Measurements from ENCODE around the gene SLTM. TPM values are rescaled to one million over a fixed set of nuclear protein-coding genes. Genes with fewer than 3 reads are reported as not detected.

The SLTM gene
- polyA plus RNA-seq, 1 donor from 2014 or later: 124 TPM

- Histone ChIP-seq H3K4me3 (ENCODE audit: low read length) (no peak overlapping the region), H3K9me2 (ENCODE audit: insufficient read depth, low read length) (no peaks in the 10 kb centered on the region), H3K79me2 (replicated peaks; ENCODE audit: insufficient read depth, low read length) (no peaks in the 10 kb centered on the region), H3K9me3 (ENCODE audit: low read length) (no peaks in the 10 kb centered on the region), H3K27me3 (ENCODE audit: insufficient read depth, low read depth, low read length) (no peaks in the 10 kb centered on the region), H3K4me2 (ENCODE audit: low read length) (no peak overlapping the region), H3K27ac (ENCODE audit: low read length) (no peak overlapping the region), H2AFZ (ENCODE audit: low read depth, low read length) (no peak overlapping the region), H3K36me3 (ENCODE audit: insufficient read depth, low read length) (no peaks in the 10 kb centered on the region), H3F3A (ENCODE audit: insufficient read depth, low read length, poor library complexity, severe bottlenecking) (no peaks in the 10 kb centered on the region), H3K9ac (ENCODE audit: low read length) (no peak overlapping the region), H4K20me1 (ENCODE audit: insufficient read depth) (no peaks in the 10 kb centered on the region)
- TF ChIP-seq EZH2 (IDR thresholded peaks at IDR 0.05; ENCODE audit: borderline replicate concordance, insufficient read depth, low read length, poor library complexity, severe bottlenecking) (no peak), EP300 (conservative IDR thresholded peaks at IDR 0.05; ENCODE audit: poor library complexity, severe bottlenecking) (no peak), TAF1 (IDR thresholded peaks at IDR 0.05; ENCODE audit: low read depth) (no peak), POLR2AphosphoS5 (IDR thresholded peaks at IDR 0.05) (no peak), MXI1 (conservative IDR thresholded peaks at IDR 0.05; ENCODE audit: poor library complexity, severe bottlenecking) (no peak), RAD21 (conservative IDR thresholded peaks at IDR 0.05) (no peak), REST (IDR thresholded peaks at IDR 0.05; ENCODE audit: borderline replicate concordance) (no peak), SMC3 (conservative IDR thresholded peaks at IDR 0.05; ENCODE audit: poor library complexity) (no peak), CTCF (IDR thresholded peaks at IDR 0.05; ENCODE audit: poor library complexity, severe bottlenecking) (no peak)
These were observed 44.4 kb upstream of the SLTM start for GRCh38 chr15:58977887-58978286.

GRCh38 chr15:58967479-58967878 lies 34.0 kb upstream of the SLTM start:
- TF ChIP-seq CTCF (IDR thresholded peaks at IDR 0.05; ENCODE audit: poor library complexity, severe bottlenecking) (no peak), EZH2 (IDR thresholded peaks at IDR 0.05; ENCODE audit: borderline replicate concordance, insufficient read depth, low read length, poor library complexity, severe bottlenecking) (no peak)
- H3F3A ChIP-seq (ENCODE audit: insufficient read depth, low read length, poor library complexity, severe bottlenecking): no peaks in the 10 kb centered on the region
- H3K79me2 ChIP-seq (replicated peaks; ENCODE audit: insufficient read depth, low read length): no peaks in the 10 kb centered on the region
- no peak overlapping the region for H3K27ac ChIP-seq (ENCODE audit: low read length)
- no peaks in the 10 kb centered on the region for H3K36me3 ChIP-seq (ENCODE audit: insufficient read depth, low read length)
- no peaks in the 10 kb centered on the region for H3K9me2 ChIP-seq (ENCODE audit: insufficient read depth, low read length)
- no peak overlapping the region for H2AFZ ChIP-seq (ENCODE audit: low read depth, low read length)
- H3K4me2 ChIP-seq (ENCODE audit: low read length): no peak overlapping the region
- no peaks in the 10 kb centered on the region for H4K20me1 ChIP-seq (ENCODE audit: insufficient read depth)
- no peak overlapping the region for H3K9ac ChIP-seq (ENCODE audit: low read length)
- no peaks in the 10 kb centered on the region for H3K9me3 ChIP-seq (ENCODE audit: low read length)
- H3K27me3 ChIP-seq (ENCODE audit: insufficient read depth, low read depth, low read length): no peaks in the 10 kb centered on the region
- H3K4me3 ChIP-seq (ENCODE audit: low read length): no peak overlapping the region
